Panc1 (cell line): ENCODE measurements around the gene ACTR3. TPM values are rescaled to one million over a fixed set of nuclear protein-coding genes. Genes with fewer than 3 reads are reported as not detected.

Experiments used
- ATAC-seq: fragments of 200-7000 bp; cut with Tn5 transposase; 2 replicates; pipeline ENCODE4 v1.9.1; 2020; ENCODE audit warnings: mild to moderate bottlenecking, moderate library complexity
- BruUV-seq: library from RNA; stranded (reverse); fragments of 400-500 nt; replicated peaks from 2 replicates; lab custom pipeline; 2021; lab: Mats Ljungman, UMichigan
- CTCF ChIA-PET: fragments of 300-600 bp; sonication (Branson Sonifier 250); formaldehyde crosslinking; loops from one replicate; lab custom pipeline; 2022; ENCODE audit warnings: antibody characterized with exemption; lab: Charles Lee
- POLR2A ChIA-PET: fragments of 300-600 bp; sonication (Branson Sonifier 250); formaldehyde crosslinking; loops from one replicate; lab custom pipeline; 2022; ENCODE audit warnings: antibody characterized with exemption; lab: Charles Lee
- DNase-seq: peaks from one replicate; pipeline ENCODE4 v3.0.0-alpha.2; 2010; ENCODE audit warnings: low read depth, low spot score
- H3K27ac ChIP-seq: 2 replicates; pipeline ENCODE4 v1.5.1; 2011; ENCODE audit warnings: mild to moderate bottlenecking, low read length, inconsistent platforms
- H3K27me3 ChIP-seq: fragments of 200-500 bp; sonication (Bioruptor generic); 2 replicates; pipeline ENCODE4 v1.6.0; 2014; ENCODE audit warnings: low read length, inconsistent platforms; ENCODE audit not compliant: control insufficient read depth, insufficient read depth
- H3K36me3 ChIP-seq: fragments of 200-500 bp; sonication (Bioruptor generic); 2 replicates; pipeline ENCODE4 v1.5.1; 2014; ENCODE audit warnings: inconsistent platforms, mild to moderate bottlenecking, low read length, moderate library complexity; ENCODE audit not compliant: control insufficient read depth, insufficient read depth
- H3K4me1 ChIP-seq: 2 replicates; pipeline ENCODE4 v1.5.1; 2011; ENCODE audit warnings: inconsistent platforms, mild to moderate bottlenecking, low read length, moderate library complexity; ENCODE audit not compliant: control insufficient read depth, insufficient read depth
- H3K4me3 ChIP-seq, 2 experiments: 2 replicates each; pipeline ENCODE4 v1.5.1; 2011 to 2012; ENCODE audit warnings: low read depth in 2 of 2, low read length in 2 of 2, mild to moderate bottlenecking in 2 of 2, inconsistent platforms in 1 of 2, moderate library complexity in 1 of 2
- H3K9me3 ChIP-seq: fragments of 200-500 bp; sonication (Bioruptor generic); 2 replicates; pipeline ENCODE4 v1.5.1; 2014; ENCODE audit warnings: low read depth, mild to moderate bottlenecking, inconsistent platforms, low read length, moderate library complexity; ENCODE audit not compliant: control insufficient read depth, insufficient read depth
- CTCF ChIP-seq: fragments of 450-650 bp; IDR thresholded peaks from 2 replicates; pipeline ENCODE4 v1.5.1; 2017; ENCODE audit warnings: mild to moderate bottlenecking
- POLR2AphosphoS5 ChIP-seq: IDR thresholded peaks from 2 replicates; pipeline ENCODE4 v1.6.1; 2012; ENCODE audit warnings: mild to moderate bottlenecking, low read depth, low read length, moderate library complexity
- REST ChIP-seq, 2 experiments: IDR thresholded peaks; 2 replicates each; pipeline ENCODE4 v1.6.1; 2011 to 2012; ENCODE audit warnings: low read depth in 2 of 2, control low read depth in 1 of 2, low read length in 1 of 2, mild to moderate bottlenecking in 1 of 2, moderate library complexity in 1 of 2; ENCODE audit not compliant: insufficient read depth in 1 of 2
- SIN3A ChIP-seq: IDR thresholded peaks from 2 replicates; pipeline ENCODE4 v1.6.1; 2012; ENCODE audit warnings: low read depth, mild to moderate bottlenecking, low read length, moderate library complexity, borderline replicate concordance; ENCODE audit not compliant: insufficient read depth
- TCF7L2 ChIP-seq: IDR thresholded peaks from 2 replicates; pipeline ENCODE4 v1.6.1; 2011; ENCODE audit warnings: mild to moderate bottlenecking, low read depth, low read length, inconsistent platforms
- in situ Hi-C: cut with HindIII; loops from 2 replicates; pipeline ENCODE4 v1.10.0; 2016; ENCODE audit warnings: low sequenced_read_pairs, low pct_unique_long_range_greater_than_20kb
- intact Hi-C: fragments of 100-400 bp; cut with micrococcal nuclease; formaldehyde crosslinking; loops from one replicate; pipeline ENCODE4 v1.10.0; 2022; ENCODE audit not compliant: unreplicated experiment
- total RNA-seq: library from RNA; stranded (reverse); gene quantifications from one replicate; pipeline ENCODE4 v1.2.1, GENCODE V29; 2021; ENCODE audit not compliant: unreplicated experiment

The ACTR3 gene
- total RNA-seq, 1 experiment from 2014 or later = 347 TPM

GRCh38 chr2:113858764-113859163, 31.1 kb upstream of the ACTR3 start:
- H3K9me3 ChIP-seq = no peaks in the 10 kb centered on the region
- H3K27ac ChIP-seq = peak overlapping the region; percentile 40; the same call in 1 of the 2 replicates
- CTCF ChIA-PET = no interaction called here
- no peaks in the 10 kb centered on the region for H3K36me3 ChIP-seq
- peaks cover 3% of the 10 kb centered on the region; the same call in 1 of the 2 replicates for H3K4me1 ChIP-seq
- in situ Hi-C loops (no loop called here), intact Hi-C loops (no loop called here)
- no TSS peak for BruUV-seq
- ATAC-seq (peak; percentile 94), DNase-seq (peak; percentile 45)
- POLR2A ChIA-PET = interaction anchor here (0.5 kb wide), 1 partner anchor 37 kb away, joined by 5 read pairs; no protein-coding TSS in a partner anchor
- no peaks in the 10 kb centered on the region for H3K27me3 ChIP-seq
- no peak for TF ChIP-seq SIN3A
- no peak for TF ChIP-seq CTCF
- no peak for TF ChIP-seq TCF7L2
- TF ChIP-seq REST (IDR thresholded peaks at IDR 0.05; ENCODE audit: insufficient read depth in 1 of 2, low read depth in 2 of 2, low read length in 1 of 2) = no peak
- TF ChIP-seq POLR2AphosphoS5 = no peak
- H3K4me3 ChIP-seq = no peak overlapping the region

- ChIA-PET CTCF (no interaction called here), POLR2A (no interaction called here)
- Histone ChIP-seq H3K27me3 (no peaks in the 10 kb centered on the region), H3K4me3 (no peak overlapping the region), H3K27ac (no peak overlapping the region), H3K9me3 (no peaks in the 10 kb centered on the region), H3K36me3 (no peaks in the 10 kb centered on the region), H3K4me1 (peaks cover 3% of the 10 kb centered on the region; the same call in 1 of the 2 replicates)
- no TSS peak for BruUV-seq
- TF ChIP-seq CTCF = no peak
- no peak for TF ChIP-seq POLR2AphosphoS5
- no peak for TF ChIP-seq REST (IDR thresholded peaks at IDR 0.05; ENCODE audit: insufficient read depth in 1 of 2, low read depth in 2 of 2, low read length in 1 of 2)
- TF ChIP-seq SIN3A = no peak
- no peak for TF ChIP-seq TCF7L2
- ATAC-seq (no peak), DNase-seq (no peak)
- in situ Hi-C loops (no loop called here), intact Hi-C loops (no loop called here)
These were observed 28.1 kb upstream of the ACTR3 start for GRCh38 chr2:113861740-113862139.
